IMR-90 (cell line): ENCODE measurements around the gene HPN. TPM values are rescaled to one million over a fixed set of nuclear protein-coding genes. Genes with fewer than 3 reads are reported as not detected.

ENCODE experiments used
- ATAC-seq: fragments of 200-7000 bp; cut with Tn5 transposase; 2 replicates; pipeline ENCODE4 v1.9.1; 2020; ENCODE audit warnings: low read depth, mild to moderate bottlenecking, moderate library complexity
- BruUV-seq: library from RNA; stranded (reverse); fragments of 400-500 nt; replicated peaks from 2 replicates; lab custom pipeline; 2021; lab: Mats Ljungman, UMichigan
- CTCF ChIA-PET: fragments of 300-600 bp; formaldehyde crosslinking; extraction: SDS; loops from one replicate; lab custom pipeline; 2021; ENCODE audit warnings: antibody characterized with exemption; lab: Yijun Ruan, JAX
- POLR2A ChIA-PET: fragments of 300-600 bp; sonication (Branson Sonifier 250); formaldehyde crosslinking; loops from one replicate; lab custom pipeline; 2022; ENCODE audit warnings: antibody characterized with exemption; ENCODE audit not compliant: unreplicated experiment; lab: Charles Lee
- DNase-seq: peaks from one replicate; pipeline ENCODE4 v3.0.0; 2013
- H2AFZ ChIP-seq: replicated peaks from 2 replicates; pipeline ENCODE3; 2013; ENCODE audit warnings: low read length, mild to moderate bottlenecking; ENCODE audit not compliant: poor library complexity
- H2AK5ac ChIP-seq: 2 replicates; pipeline ENCODE4 v1.6.1; 2013; ENCODE audit warnings: low read depth, low read length, inconsistent platforms
- H2AK9ac ChIP-seq: replicated peaks from 2 replicates; pipeline ENCODE3; 2013; ENCODE audit warnings: mild to moderate bottlenecking, low read depth, low read length, moderate library complexity; ENCODE audit not compliant: poor library complexity
- H2BK120ac ChIP-seq: 2 replicates; pipeline ENCODE4 v1.6.1; 2013; ENCODE audit warnings: low read depth, low read length, inconsistent platforms
- H2BK15ac ChIP-seq: 3 replicates; pipeline ENCODE4 v1.6.1; 2013; ENCODE audit warnings: low read depth, low read length, inconsistent platforms
- H2BK20ac ChIP-seq: 2 replicates; pipeline ENCODE4 v1.6.1; 2013; ENCODE audit warnings: low read depth, mild to moderate bottlenecking, inconsistent platforms, low read length, moderate library complexity
- H2BK5ac ChIP-seq: 2 replicates; pipeline ENCODE4 v1.6.1; 2013; ENCODE audit warnings: mild to moderate bottlenecking, low read depth, low read length, inconsistent platforms; ENCODE audit not compliant: poor library complexity, severe bottlenecking
- H3K14ac ChIP-seq: replicated peaks from 2 replicates; pipeline ENCODE4 v1.6.1; 2013; ENCODE audit warnings: low read depth, low read length, inconsistent platforms
- H3K18ac ChIP-seq: 2 replicates; pipeline ENCODE4 v1.6.1; 2013; ENCODE audit warnings: low read depth, low read length, control low read depth
- H3K23ac ChIP-seq: 2 replicates; pipeline ENCODE4 v1.6.1; 2013; ENCODE audit warnings: low read depth, low read length, inconsistent platforms
- H3K27ac ChIP-seq: 2 replicates; pipeline ENCODE4 v1.5.1; 2013; ENCODE audit warnings: mild to moderate bottlenecking, control low read depth, low read length; ENCODE audit not compliant: insufficient read depth
- H3K27me3 ChIP-seq: 2 replicates; pipeline ENCODE4 v1.6.1; 2013; ENCODE audit warnings: low read length; ENCODE audit not compliant: control insufficient read depth, insufficient read depth
- H3K36me3 ChIP-seq: 2 replicates; pipeline ENCODE4 v1.6.1; 2013; ENCODE audit warnings: low read length, mixed read lengths; ENCODE audit not compliant: control insufficient read depth, insufficient read depth
- H3K4ac ChIP-seq: 2 replicates; pipeline ENCODE4 v1.6.1; 2013; ENCODE audit warnings: low read depth, low read length, inconsistent platforms
- H3K4me1 ChIP-seq: 2 replicates; pipeline ENCODE4 v1.6.1; 2013; ENCODE audit warnings: low read length, mixed read lengths; ENCODE audit not compliant: control insufficient read depth, insufficient read depth
- H3K4me2 ChIP-seq: 2 replicates; pipeline ENCODE4 v1.6.1; 2013; ENCODE audit warnings: low read depth, mild to moderate bottlenecking, control low read depth, low read length, moderate library complexity
- H3K4me3 ChIP-seq: 2 replicates; pipeline ENCODE4 v1.5.1; 2013; ENCODE audit warnings: low read depth, mild to moderate bottlenecking, control low read depth, low read length, moderate library complexity; ENCODE audit not compliant: insufficient read depth
- H3K56ac ChIP-seq: 2 replicates; pipeline ENCODE4 v1.6.1; 2013; ENCODE audit warnings: low read length, inconsistent platforms; ENCODE audit not compliant: insufficient read depth; ENCODE audit errors: extremely low read depth
- H3K79me1 ChIP-seq, 2 experiments: 2 replicates each; pipeline ENCODE4 v1.6.1; 2013; ENCODE audit warnings: low read length in 2 of 2, inconsistent platforms in 1 of 2, low read depth in 1 of 2
- H3K9ac ChIP-seq: 2 replicates; pipeline ENCODE4 v1.6.1; 2013; ENCODE audit warnings: low read depth, low read length, control low read depth
- H3K9me1 ChIP-seq: 2 replicates; pipeline ENCODE4 v1.6.1; 2013; ENCODE audit warnings: low read length, inconsistent platforms; ENCODE audit not compliant: insufficient read depth
- H3K9me3 ChIP-seq: 2 replicates; pipeline ENCODE4 v1.6.1; 2013; ENCODE audit warnings: low read length; ENCODE audit not compliant: control insufficient read depth, insufficient read depth
- H4K20me1 ChIP-seq: 2 replicates; pipeline ENCODE4 v1.6.1; 2013; ENCODE audit warnings: low read length, inconsistent platforms; ENCODE audit not compliant: insufficient read depth
- H4K5ac ChIP-seq: 2 replicates; pipeline ENCODE4 v1.6.1; 2013; ENCODE audit warnings: mild to moderate bottlenecking, low read depth, low read length, control low read depth
- H4K8ac ChIP-seq, 2 experiments: 2 replicates each; pipeline ENCODE4 v1.6.1; 2013; ENCODE audit warnings: low read depth in 2 of 2, low read length in 2 of 2, control low read depth in 1 of 2, inconsistent platforms in 1 of 2
- H4K91ac ChIP-seq: 2 replicates; pipeline ENCODE4 v1.6.1; 2013; ENCODE audit warnings: low read depth, low read length, inconsistent platforms; ENCODE audit not compliant: insufficient read depth
- BHLHE40 ChIP-seq: fragments of 150-350 bp; IDR thresholded peaks from 2 replicates; pipeline ENCODE4 v1.6.1; 2016; ENCODE audit warnings: mild to moderate bottlenecking, low read depth, low read length
- CEBPB ChIP-seq: IDR thresholded peaks from 2 replicates; pipeline ENCODE4 v1.6.1; 2012; ENCODE audit warnings: low read depth, low read length, improper control_type of control experiment
- CHD1 ChIP-seq: IDR thresholded peaks from 2 replicates; pipeline ENCODE4 v1.6.1; 2012; ENCODE audit warnings: low read depth, low read length, improper control_type of control experiment
- CTCF ChIP-seq: conservative IDR thresholded peaks from 2 replicates; pipeline ENCODE4 v1.5.1; 2012; ENCODE audit warnings: mild to moderate bottlenecking, low read depth, low read length, improper control_type of control experiment
- ELK1 ChIP-seq: fragments of 150-350 bp; IDR thresholded peaks from 2 replicates; pipeline ENCODE4 v1.6.1; 2016; ENCODE audit warnings: low read depth, mild to moderate bottlenecking, low read length, moderate library complexity, borderline replicate concordance
- FOS ChIP-seq: fragments of 150-350 bp; IDR thresholded peaks from 2 replicates; pipeline ENCODE4 v1.6.1; 2016; ENCODE audit warnings: low read depth, low read length
- MAFK ChIP-seq: IDR thresholded peaks from 2 replicates; pipeline ENCODE4 v1.6.1; 2012; ENCODE audit warnings: low read depth, low read length, improper control_type of control experiment
- MXI1 ChIP-seq: IDR thresholded peaks from 2 replicates; pipeline ENCODE4 v1.6.1; 2012; ENCODE audit warnings: low read depth, mild to moderate bottlenecking, low read length, moderate library complexity, borderline replicate concordance
- NFE2L2 ChIP-seq: fragments of 150-350 bp; IDR thresholded peaks from 2 replicates; pipeline ENCODE4 v1.6.1; 2016; ENCODE audit warnings: low read depth, mild to moderate bottlenecking, low read length
- POLR2A ChIP-seq: IDR thresholded peaks from 2 replicates; pipeline ENCODE4 v1.6.1; 2012; ENCODE audit warnings: mild to moderate bottlenecking, low read depth, low read length
- RAD21 ChIP-seq: IDR thresholded peaks from 2 replicates; pipeline ENCODE4 v1.6.1; 2012; ENCODE audit warnings: low read length, improper control_type of control experiment
- RCOR1 ChIP-seq: IDR thresholded peaks from 2 replicates; pipeline ENCODE4 v1.6.1; 2012; ENCODE audit warnings: mild to moderate bottlenecking, low read length, improper control_type of control experiment; ENCODE audit not compliant: insufficient replicate concordance
- RFX5 ChIP-seq: IDR thresholded peaks from 2 replicates; pipeline ENCODE4 v1.8.0; 2012; ENCODE audit warnings: low read depth, mild to moderate bottlenecking, low read length, moderate library complexity
- SMC3 ChIP-seq: fragments of 150-350 bp; IDR thresholded peaks from 2 replicates; pipeline ENCODE4 v1.6.1; 2016; ENCODE audit warnings: low read depth, mild to moderate bottlenecking, antibody characterized with exemption, low read length, moderate library complexity
- USF2 ChIP-seq: fragments of 150-350 bp; IDR thresholded peaks from 2 replicates; pipeline ENCODE4 v1.6.1; 2017; ENCODE audit warnings: mild to moderate bottlenecking, antibody characterized with exemption, low read length, low read depth
- WGBS, 2 experiments: methylation state at CpG; one replicate each; pipeline versions ENCODE4 v1.1.5 to v1.1.7; 2013; ENCODE audit warnings: missing lambda C conversion rate in 2 of 2; ENCODE audit not compliant: insufficient read length in 1 of 2; ENCODE audit errors: extremely low coverage in 2 of 2; 5-methylcytosine and 5-hydroxymethylcytosine counted together
- dilution Hi-C: fragments of 300-500 bp; cut with HindIII; formaldehyde crosslinking; loops from one replicate; pipeline ENCODE4 v1.14.3; 2018; ENCODE audit warnings: low sequenced_read_pairs; ENCODE audit not compliant: unreplicated experiment
- in situ Hi-C: fragments of 300-500 bp; cut with MboI; formaldehyde crosslinking; loops from 3 replicates; pipeline ENCODE4 v1.14.3; 2019; ENCODE audit warnings: low sequenced_read_pairs, inconsistent platforms, mixed read lengths
- intact Hi-C: fragments of 100-400 bp; cut with micrococcal nuclease; formaldehyde crosslinking; loops from 2 replicates; pipeline ENCODE4 v1.10.0; 2022
- polyA plus RNA-seq, 3 experiments: library from polyadenylated mRNA; depleted of rRNA; stranded (reverse); fragments of >200 nt; gene quantifications; 2 replicates each; pipeline ENCODE4 v1.2.3, GENCODE V29; 2012; ENCODE audit warnings: low replicate concordance in 1 of 3
- total RNA-seq: library from RNA; depleted of rRNA; stranded (reverse); fragments of >200 nt; gene quantifications from 2 replicates; pipeline ENCODE4 v1.2.3, GENCODE V29; 2012

Gene HPN
- total and polyA plus RNA-seq, 2 of the 4 experiments (the other 2 are of a cell fraction): not detected

DNA sequence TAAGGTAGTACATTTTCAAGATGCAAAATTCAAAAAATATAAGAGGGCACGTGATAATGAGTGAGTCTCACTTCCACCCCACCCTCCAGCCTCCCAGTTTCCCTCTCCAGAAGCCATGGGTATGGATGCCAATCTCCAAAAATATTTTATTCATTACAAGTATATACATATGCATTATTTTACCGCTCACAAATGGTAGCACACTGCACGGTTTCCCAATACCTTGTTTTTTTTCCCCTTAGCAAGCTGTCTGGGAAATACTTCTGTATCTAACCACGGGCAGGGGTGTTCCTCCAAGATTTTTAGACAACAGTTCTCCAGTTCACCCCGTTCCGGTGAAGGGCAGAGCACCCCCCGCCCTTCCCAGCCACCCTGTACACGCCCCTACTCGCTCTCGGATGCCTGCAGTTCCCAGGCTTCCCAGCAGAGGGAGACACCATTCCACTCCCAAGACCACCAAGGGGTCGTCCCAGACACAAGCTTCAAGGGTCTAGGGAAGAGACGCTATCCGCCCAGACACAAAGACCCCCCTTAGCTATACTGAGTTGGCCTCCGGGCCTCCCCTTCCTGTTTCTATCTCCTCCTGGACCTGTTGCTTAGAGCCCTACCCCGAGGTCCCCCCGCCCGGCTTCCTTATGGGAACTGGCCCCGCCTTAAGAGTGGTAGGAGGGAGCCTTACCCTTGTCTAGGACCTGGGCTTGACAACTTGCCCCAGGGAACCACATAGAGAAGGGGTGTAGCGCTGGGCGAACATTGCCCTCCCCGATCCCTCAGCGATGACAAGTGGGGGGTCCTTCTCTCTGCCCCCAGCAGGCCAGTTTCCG, 73.0 kb downstream of the HPN start:
- H2BK15ac ChIP-seq: no peak overlapping the region
- H3K4me3 ChIP-seq: peak overlapping the region; percentile 1; the same call in 1 of the 2 replicates
- peak overlapping the region; percentile 7 for H2AK9ac ChIP-seq
- H3K14ac ChIP-seq: no peak overlapping the region
- H3K23ac ChIP-seq: no peak overlapping the region
- ATAC-seq: peak; percentile 96
- no peak overlapping the region for H2AK5ac ChIP-seq
- in situ Hi-C loops: no loop called here
- H4K5ac ChIP-seq: no peak overlapping the region
- peaks cover 26% of the 10 kb centered on the region for H3K27me3 ChIP-seq
- CTCF ChIA-PET: interaction anchor here (0.7 to 1.0 kb wide), 4 partner anchors 9 to 70 kb away, joined by 3 to 5 read pairs (median 3); no protein-coding TSS in a partner anchor
- no peak overlapping the region for H2BK120ac ChIP-seq
- H3K9me3 ChIP-seq: no peaks in the 10 kb centered on the region
- no peak overlapping the region for H3K9ac ChIP-seq
- H3K27ac ChIP-seq: no peak overlapping the region
- H2AFZ ChIP-seq: peak overlapping the region; percentile 75
- 21% methylated on average over 4 of the region's 23 CpGs; no CpG with 5 or more reads in 1 of the 2 experiments for WGBS, 2 experiments
- no peaks in the 10 kb centered on the region for H3K4me1 ChIP-seq
- H3K9me1 ChIP-seq: no peaks in the 10 kb centered on the region
- H3K4me2 ChIP-seq: peak overlapping the region; percentile 49; the same call in 1 of the 2 replicates
- POLR2A ChIA-PET: no interaction called here
- dilution Hi-C loops: no loop called here
- no peaks in the 10 kb centered on the region for H4K20me1 ChIP-seq
- no peak overlapping the region for H4K91ac ChIP-seq
- H2BK5ac ChIP-seq: no peak overlapping the region
- H3K36me3 ChIP-seq: no peaks in the 10 kb centered on the region
- no peak overlapping the region for H4K8ac ChIP-seq
- intact Hi-C loops: no loop called here
- no peaks in the 10 kb centered on the region for H3K79me1 ChIP-seq
- no peak overlapping the region for H3K56ac ChIP-seq
- no TSS peak for BruUV-seq
- no peak overlapping the region for H3K4ac ChIP-seq
- DNase-seq: peak; percentile 27
- H3K18ac ChIP-seq: no peak overlapping the region
- no peak overlapping the region for H2BK20ac ChIP-seq
- TF ChIP-seq RFX5 (no peak), USF2 (no peak), NFE2L2 (no peak), RCOR1 (no peak), MXI1 (no peak), ELK1 (no peak), FOS (no peak), RAD21 (peak; percentile 68), CHD1 (no peak), SMC3 (peak; percentile 50), BHLHE40 (no peak), CTCF (peak; percentile 80), MAFK (no peak), CEBPB (no peak), POLR2A (no peak)
